ENCODE data around the gene CCT8L2.
"Not testable (repeated sequence)": the region's sequence is repeated elsewhere in the genome, so short reads cannot be mapped to it uniquely, and the experiment has no call there.

The CCT8L2 gene

DNA sequence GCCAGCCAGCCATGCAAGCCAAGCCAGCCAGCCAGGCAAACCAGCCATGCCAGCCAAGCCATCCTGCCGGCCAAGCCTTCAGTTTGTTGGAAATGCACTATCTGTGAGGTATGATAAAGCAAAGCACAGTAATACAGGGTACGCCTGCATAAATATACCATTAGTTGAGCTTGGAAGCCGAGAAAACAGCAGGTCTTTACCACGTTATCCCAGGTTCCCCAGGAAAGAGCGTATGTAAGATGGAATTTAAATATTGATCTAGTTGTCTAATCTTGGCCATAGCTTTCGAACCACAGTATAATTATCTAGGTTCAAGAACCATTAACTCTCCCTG lies 24.2 kb downstream of the CCT8L2 start:
- no peak overlapping the region for H3K27ac ChIP-seq
- TF ChIP-seq, protein P1, sequence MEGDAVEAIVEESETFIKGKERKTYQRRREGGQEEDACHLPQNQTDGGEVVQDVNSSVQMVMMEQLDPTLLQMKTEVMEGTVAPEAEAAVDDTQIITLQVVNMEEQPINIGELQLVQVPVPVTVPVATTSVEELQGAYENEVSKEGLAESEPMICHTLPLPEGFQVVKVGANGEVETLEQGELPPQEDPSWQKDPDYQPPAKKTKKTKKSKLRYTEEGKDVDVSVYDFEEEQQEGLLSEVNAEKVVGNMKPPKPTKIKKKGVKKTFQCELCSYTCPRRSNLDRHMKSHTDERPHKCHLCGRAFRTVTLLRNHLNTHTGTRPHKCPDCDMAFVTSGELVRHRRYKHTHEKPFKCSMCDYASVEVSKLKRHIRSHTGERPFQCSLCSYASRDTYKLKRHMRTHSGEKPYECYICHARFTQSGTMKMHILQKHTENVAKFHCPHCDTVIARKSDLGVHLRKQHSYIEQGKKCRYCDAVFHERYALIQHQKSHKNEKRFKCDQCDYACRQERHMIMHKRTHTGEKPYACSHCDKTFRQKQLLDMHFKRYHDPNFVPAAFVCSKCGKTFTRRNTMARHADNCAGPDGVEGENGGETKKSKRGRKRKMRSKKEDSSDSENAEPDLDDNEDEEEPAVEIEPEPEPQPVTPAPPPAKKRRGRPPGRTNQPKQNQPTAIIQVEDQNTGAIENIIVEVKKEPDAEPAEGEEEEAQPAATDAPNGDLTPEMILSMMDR (conservative IDR thresholded peaks at IDR 0.05): no peak

DNA sequence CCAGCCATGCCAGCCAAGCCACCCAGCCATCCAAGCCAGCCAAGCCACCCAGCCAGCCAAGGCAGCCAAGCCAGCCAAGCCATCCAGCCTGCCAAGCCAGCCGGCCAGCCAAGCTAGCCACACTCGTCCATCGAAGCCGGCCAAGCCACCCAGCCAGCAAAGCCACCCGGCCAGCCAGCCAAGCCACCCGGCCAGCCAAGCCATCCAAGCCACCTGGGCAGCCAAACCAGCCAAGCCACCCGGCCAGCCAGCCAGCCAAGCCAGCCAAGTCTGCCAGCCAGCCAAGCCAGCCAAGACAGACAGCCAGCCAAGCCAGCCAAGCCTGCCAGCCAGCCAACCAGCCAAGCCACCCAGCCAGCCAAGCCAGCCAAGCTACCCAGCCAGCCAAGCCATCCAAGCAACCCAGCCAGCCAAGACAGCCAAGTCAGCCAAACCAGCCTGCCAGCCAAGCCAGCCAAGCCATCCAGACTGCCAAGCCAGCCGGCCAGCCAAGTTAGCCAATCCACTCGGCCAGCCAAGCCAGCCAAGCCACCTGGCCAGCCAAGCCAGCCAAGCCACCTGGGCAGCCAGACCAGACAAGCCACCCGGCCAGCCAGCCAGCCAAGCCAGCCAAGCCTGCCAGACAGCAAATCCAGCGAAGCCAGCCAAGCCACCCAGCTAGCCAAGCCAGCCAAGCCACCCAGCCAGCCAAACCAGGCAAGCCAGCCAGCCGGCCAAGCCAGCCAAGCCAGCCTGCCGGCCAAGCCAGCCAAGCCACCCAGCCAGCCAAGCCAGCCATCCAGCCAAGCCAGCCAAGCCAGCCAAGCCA lies 24.8 kb downstream of the CCT8L2 start:
- not testable (repeated sequence) for H3K27ac ChIP-seq

DNA sequence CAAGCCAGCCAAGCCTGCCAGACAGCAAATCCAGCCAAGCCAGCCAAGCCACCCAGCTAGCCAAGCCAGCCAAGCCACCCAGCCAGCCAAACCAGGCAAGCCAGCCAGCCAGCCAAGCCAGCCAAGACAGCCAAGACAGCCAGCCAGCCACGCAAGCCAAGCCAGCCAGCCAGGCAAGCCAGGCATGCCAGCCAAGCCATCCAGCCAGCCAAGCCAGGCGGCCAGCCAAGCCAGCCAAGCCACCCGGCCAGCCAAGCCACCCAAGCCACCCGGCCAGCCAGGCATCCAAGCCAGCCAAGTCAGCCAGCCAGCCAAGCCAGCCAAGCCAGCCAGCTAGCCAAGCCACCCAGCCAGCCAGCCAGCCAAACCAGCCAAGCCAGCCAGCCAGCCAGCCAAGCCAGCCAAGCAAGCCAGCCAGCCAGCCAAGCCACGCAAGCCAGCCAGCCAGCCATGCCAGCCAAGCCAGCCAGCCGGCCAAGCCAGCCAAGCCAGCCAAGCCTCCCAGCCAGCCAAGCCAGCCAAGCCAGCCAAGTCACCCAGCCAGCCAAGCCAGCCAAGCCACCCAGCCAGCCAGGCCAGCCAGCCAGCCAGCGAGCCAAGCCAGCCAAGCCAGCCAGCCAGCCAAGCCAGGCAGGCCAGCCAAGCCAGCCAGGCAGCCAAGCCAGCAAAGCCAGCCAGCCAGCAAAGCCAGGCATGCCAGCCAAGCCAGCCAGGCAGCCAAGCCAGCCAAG lies 26.0 kb downstream of the CCT8L2 start:
- H3K27ac ChIP-seq: not testable (repeated sequence)

DNA sequence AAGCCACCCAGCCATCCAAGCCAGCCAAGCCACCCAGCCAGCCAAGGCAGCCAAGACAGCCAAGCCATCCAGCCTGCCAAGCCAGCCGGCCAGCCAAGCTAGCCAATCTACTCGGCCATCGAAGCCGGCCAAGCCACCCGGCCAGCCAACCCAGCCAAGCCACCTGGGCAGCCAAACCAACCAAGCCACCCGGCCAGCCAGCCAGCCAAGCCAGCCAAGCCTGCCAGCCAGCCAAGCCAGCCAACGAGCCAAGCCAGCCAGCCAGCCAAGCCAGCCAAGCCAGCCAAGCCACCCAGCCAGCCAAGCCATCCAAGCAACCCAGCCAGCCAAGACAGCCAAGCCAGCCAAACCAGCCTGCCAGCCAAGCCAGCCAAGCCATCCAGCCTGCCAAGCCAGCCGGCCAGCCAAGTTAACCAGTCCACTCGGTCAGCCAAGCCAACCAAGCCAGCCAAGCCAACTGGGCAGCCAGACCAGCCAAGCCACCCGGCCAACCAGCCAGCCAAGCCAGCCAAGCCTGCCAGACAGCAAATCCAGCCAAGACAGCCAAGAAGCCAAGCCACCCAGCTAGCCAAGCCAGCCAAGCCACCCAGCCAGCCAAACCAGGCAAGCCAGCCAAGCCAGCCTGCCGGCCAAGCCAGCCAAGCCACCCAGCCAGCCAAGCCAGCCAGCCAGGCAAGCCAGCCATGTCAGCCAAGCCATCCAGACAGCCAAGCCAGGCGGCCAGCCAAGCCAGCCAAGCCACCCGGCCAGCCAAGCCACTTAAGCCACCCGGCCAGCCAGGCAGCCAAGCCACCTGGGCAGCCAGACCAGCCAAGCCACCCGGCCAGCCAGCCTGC lies 26.8 kb downstream of the CCT8L2 start:
- not testable (repeated sequence) for H3K27ac ChIP-seq

DNA sequence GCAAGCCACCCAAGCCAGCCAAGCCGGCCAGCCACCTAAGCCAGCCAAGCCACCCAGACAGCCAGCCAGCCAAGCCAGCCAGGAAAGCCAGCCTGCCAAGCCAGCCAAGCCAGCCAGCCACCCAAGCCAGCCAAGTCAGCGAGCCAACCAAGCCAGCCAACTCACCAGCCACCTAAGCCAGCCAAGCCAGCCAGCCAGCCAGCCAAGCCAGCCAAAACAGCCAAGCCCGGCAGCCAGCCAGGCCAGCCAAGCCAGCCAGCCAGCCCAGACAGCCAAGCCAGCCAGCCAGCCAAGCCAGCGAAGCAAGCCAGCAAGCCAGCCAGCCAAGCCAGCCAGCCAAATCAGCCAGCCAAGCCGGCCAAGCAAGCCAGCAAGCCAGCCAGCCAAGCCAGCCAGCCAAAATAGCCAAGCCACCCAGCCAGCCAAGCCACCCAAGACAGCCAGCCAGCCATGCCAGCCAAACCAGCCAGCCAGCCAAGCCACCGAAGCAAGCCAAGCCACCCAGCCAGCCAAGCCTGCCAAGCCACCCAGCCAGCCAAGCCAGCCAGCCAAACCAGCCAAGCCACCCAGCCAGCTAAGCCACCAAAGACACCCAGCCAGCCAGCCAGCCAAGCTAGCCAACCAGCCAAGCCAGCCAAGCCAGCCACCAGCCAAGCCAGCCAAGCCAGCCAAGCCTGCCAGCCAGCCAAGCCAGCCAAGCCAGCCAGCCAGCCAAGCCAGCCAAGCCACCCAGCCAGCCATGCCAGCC lies 27.6 kb downstream of the CCT8L2 start:
- H3K27ac ChIP-seq: not testable (repeated sequence)

DNA sequence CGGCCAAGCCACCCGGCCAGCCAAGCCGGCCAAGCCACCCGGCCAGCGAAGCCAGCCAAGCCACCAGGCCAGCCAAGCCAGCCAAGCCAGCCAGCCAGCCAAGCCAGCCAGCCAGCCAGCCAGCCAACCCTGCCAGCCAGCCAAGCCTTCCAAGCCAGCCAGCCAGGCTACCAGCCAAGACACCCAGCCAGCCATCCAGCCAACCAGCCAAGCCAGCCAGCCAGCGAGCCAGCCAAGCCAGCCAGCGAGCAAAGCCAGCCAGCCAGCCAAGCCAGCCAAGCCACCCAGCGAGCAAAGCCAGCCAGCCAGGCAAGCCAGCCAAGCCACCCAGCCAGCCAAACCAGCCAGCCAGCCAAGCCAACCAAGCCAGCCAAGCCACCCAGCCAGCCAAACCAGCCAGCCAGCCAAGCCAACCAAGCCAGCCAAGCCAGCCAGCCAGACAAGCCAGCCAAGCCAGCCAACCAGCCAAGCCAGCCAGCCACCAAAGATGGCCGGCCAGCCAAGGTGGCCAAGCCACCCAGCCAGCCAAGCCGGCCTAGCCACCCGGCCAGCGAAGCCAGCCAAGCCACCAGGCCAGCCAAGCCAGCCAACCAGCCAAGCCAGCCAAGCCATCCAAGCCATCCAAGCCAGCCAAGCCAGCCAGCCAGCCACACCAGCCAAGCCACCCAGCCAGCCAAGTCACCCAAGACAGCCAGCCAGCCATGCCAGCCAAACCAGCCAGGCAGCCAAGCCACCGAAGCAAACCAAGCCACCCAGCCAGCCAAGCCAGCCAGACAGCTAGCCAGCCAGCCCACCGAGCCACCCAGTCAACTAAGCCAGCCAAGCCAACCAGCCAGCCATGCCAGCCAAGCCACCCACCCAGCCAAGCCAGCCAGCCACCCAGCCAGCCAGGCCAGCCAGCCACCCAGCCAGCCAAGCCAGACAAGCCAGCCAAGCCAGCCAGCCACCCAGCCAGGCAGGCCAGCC lies 28.8 kb downstream of the CCT8L2 start:
- TF ChIP-seq, protein P1 (conservative IDR thresholded peaks at IDR 0.05): no peak
- no peak overlapping the region for H3K27ac ChIP-seq

DNA sequence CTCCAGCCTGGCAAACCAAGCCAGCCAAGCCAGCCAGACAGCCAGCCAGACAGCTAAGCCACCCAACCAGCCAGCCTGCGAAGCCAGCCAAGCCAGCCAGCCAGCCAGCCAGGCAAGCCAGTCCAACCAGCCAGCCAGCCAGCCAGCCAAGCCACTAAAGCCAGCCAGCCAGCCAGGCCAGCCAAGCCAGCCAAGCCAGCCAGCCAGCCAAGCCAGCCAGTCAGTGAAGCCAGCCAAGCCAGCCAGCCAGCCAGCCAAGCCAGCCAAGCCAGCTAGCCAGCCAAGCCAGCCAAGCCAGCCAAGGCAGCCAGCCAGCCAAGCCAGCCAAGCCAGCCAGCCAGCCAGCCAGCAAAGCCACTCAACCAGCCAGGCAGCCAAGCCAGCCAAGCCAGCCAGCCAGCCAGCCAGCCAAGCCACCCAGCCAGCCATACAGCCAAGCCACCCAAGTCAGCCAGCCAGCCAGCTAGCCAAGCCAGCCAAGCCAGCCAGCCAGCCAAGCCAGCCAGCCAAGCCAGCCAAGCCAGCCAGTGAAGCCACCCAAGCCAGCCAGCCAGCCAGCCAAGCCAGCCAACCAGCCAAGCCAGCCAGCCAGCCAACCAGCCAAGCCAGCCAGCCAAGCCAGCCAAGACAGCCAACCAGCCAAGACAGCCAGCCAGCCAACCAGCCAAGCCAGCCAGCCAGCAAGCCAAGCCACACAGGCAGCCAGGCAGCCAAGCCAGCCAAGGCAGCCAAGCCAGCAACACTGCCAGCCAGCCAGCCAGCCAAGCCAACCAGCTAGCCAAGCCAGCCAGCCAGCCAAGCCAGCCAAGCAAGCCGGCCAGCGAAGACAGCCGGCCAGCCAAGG lies 29.7 kb downstream of the CCT8L2 start:
- TF ChIP-seq, protein P1 (conservative IDR thresholded peaks at IDR 0.05): no peak
- no peak overlapping the region for H3K27ac ChIP-seq

DNA sequence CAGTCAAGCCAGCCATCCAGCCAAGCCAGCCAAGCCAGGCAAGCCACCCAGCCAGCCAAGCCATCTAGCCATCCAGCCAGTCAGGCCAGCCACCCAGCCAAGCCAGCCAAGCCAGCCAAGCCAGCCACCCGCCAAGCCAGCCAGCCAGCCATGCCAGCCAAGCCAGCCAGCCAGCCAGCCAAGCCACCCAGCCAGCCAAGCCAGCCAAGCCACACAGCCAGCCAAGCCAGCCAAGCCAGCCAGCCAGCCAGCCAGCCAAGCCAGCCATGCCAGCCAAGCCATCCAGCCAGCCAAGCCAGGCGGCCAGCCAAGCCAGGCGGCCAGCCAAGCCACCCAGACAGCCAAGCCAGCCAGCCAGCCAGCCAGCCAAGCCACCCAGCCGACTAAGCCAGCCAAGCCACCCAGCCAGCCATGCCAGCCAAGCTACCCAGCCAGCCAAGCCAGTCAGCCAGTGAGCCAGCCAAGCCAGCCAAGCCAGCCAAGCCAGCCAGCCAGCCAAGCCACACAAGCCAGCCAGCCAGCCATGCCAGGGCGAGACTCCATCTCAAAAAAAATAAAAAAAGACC lies 31.4 kb downstream of the CCT8L2 start:
- H3K27ac ChIP-seq: not testable (repeated sequence)

DNA sequence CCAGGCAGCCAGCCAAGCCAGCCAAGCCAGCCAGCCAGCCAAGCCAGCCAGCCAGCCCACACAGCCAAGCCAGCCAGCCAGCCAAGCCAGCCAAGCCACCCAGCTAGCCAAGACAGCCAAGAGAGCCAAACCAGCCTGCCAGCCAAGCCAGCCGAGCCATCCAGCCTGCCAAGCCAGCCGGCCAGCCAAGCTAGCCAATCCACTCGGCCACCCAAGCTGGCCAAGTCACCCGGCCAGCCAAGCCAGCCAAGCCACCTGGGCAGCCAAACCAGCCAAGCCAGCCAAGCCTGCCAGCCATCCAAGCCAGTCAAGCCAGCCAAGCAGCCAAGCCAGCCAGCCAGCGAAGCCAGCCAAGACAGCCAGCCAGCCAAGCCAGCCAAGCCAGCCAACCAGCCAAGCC lies 32.0 kb downstream of the CCT8L2 start:
- not testable (repeated sequence) for H3K27ac ChIP-seq

DNA sequence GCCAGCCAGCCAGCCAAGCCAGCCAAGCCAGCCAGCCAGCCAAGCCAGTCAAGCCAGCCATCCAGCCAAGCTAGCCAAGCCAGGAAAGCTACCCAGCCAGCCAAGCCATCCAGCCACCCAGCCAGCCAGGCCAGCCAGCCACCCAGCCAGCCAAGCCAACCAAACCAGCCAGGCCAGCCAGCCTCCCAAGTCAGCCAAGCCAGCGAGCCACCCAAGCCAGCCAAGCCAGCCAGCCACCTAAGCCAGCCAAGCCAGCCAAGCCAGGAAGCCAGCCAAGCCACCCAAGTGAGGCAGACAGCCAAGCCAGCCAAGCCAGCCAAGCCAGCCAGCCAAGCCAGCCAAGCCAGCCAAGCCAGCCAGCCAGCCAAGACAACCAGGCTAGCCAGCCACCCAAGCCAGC lies 32.6 kb downstream of the CCT8L2 start:
- H3K27ac ChIP-seq: not testable (repeated sequence)

All from VCaP (cell line).